Retinal pigment epithelial cell (primary cell): ENCODE measurements around the gene SFXN5.

Experiments
- DNase-seq: peaks from one replicate; pipeline ENCODE4 v3.0.0-alpha.2; 2010; ENCODE audit warnings: low read depth
- H3K4me3 ChIP-seq: 2 replicates; pipeline ENCODE4 v1.5.1; 2011; ENCODE audit warnings: mild to moderate bottlenecking, low read length, control low read depth, moderate library complexity
- TF ChIP-seq, protein P1 (sequence below): conservative IDR thresholded peaks from 2 replicates; pipeline ENCODE4 v1.5.1; 2011; ENCODE audit warnings: low read depth, low read length, control low read depth, inconsistent platforms

Gene SFXN5

DNA sequence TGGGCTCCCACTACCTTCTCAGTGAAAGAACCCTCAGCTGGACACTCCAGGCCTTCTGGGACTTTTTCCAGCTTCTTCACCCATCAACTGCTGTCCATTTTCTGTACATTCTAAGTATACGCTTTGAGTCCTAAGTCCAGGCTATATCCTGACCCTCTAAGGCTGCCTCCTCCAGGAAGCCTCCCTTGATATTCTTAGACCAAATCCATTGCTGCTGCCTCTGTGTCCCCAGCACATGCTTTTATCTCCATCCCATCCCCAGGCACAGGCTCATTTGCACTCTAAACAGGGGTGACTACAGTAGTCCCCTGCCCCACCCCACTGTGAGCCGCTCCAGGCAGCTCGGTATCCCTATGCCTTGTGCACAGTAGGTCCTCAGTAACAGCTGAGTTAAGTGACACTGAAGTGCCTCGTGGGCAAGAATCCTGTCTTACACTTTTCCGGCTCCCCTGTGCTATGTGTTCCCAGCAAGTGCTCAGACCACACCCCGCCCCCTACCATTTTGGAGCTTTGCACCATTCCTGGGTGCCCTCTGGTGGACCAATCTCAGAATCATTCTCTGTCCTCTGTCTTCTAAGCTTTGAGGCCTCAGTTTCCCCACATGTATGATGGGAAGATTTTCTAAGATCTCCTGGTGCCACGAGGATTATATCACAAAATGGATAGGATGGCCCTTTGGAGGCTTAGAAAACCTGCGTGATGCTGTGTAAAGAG lies 119.2 kb downstream of the SFXN5 start:
- DNase-seq = no peak
- TF ChIP-seq, protein P1, sequence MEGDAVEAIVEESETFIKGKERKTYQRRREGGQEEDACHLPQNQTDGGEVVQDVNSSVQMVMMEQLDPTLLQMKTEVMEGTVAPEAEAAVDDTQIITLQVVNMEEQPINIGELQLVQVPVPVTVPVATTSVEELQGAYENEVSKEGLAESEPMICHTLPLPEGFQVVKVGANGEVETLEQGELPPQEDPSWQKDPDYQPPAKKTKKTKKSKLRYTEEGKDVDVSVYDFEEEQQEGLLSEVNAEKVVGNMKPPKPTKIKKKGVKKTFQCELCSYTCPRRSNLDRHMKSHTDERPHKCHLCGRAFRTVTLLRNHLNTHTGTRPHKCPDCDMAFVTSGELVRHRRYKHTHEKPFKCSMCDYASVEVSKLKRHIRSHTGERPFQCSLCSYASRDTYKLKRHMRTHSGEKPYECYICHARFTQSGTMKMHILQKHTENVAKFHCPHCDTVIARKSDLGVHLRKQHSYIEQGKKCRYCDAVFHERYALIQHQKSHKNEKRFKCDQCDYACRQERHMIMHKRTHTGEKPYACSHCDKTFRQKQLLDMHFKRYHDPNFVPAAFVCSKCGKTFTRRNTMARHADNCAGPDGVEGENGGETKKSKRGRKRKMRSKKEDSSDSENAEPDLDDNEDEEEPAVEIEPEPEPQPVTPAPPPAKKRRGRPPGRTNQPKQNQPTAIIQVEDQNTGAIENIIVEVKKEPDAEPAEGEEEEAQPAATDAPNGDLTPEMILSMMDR = peak; percentile 5
- H3K4me3 ChIP-seq = no peak overlapping the region

DNA sequence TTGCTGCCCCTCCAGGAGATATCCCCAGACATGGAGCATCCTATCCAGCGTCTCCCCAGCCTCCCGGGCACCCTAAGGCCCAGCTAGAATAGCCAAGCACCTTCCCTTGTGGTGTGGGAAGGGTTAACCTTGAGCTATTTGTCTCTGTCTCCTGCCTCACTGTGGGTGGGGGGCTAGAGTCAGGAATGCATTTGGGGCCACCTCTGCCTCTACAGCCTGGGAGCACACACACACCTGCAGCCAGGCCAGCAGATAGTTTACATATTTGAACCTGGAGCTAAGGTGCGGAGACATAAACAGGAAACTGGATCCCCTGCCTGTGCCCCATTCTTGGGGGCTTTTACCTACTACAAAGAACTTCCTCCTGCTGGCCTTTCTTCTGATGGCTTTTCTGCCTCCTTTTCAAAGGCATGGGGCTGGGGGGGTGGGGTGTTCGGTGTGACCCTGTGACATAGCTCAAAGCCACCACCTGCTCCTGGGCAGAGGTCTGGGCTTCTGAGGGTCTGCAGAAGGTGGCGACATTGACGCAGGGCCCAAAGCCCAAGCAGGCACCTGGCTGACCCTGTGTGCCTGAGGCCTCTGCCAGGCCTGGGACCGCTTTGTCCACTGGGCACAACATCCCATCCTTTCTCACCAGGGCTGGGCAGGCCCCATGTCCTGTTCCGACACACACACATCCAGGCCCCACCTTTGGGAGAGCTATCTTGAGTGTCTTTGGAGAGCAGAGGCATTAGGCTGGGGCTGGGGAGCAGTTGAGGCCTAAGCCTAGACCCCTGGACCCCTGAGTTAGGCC lies 120.0 kb downstream of the SFXN5 start:
- TF ChIP-seq, protein P1 = no peak
- DNase-seq = no peak
- H3K4me3 ChIP-seq = no peak overlapping the region

DNA sequence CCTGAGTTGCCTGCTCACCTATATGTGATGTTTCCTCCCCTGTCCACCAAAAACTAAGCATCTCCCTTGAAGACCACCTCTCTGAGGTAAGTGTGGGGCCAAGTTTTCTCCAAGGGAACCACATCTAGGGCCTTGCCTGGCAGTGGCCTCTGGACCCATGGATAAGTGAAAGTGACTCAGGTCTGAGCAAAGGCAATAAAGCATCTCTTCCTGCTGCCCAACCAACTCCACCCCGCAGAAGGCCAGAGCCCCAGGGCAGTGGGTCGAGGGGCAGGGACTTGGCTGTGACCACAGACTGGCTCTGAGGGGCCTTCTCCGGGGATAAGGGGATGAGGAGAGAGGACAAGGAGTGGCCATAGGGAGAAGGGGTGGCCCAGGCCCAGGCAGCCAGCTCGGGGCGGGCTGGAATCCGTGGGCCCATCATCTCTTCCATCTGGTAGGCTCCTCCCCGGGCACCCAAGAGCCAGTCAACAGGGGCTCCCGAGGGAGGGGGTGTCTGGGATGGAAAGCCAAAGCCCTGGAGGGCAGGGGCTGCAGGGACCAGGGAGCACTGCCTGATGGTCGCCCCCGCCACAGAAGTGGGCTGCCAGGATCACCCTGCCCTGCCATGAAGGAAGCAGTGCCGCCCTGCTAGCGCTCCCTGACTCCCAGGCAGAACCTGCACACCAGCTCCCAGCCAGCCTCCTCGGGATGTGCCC lies 120.8 kb downstream of the SFXN5 start:
- TF ChIP-seq, protein P1 = no peak
- DNase-seq = no peak
- no peak overlapping the region for H3K4me3 ChIP-seq

DNA sequence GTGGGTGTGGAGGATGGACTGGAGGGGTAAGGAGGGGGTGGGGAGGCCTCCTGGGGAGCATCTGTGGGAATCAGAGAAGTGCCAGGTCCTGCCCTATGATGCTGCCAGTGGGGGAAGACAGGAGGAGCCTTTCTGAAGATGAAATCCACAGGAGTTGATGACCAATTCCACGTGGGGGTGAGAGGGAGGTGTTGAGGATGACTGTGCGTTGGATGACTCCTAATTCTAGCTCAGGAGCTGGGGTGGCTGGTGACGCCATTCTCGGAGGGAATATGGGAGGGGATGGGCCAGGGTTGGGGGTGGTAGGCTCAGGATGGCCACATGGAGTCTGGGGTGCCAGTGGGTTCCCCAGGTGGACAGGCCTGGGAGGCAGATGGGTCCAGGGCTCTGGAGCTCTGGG lies 121.9 kb downstream of the SFXN5 start:
- TF ChIP-seq, protein P1 = no peak
- no peak overlapping the region for H3K4me3 ChIP-seq
- no peak for DNase-seq

DNA sequence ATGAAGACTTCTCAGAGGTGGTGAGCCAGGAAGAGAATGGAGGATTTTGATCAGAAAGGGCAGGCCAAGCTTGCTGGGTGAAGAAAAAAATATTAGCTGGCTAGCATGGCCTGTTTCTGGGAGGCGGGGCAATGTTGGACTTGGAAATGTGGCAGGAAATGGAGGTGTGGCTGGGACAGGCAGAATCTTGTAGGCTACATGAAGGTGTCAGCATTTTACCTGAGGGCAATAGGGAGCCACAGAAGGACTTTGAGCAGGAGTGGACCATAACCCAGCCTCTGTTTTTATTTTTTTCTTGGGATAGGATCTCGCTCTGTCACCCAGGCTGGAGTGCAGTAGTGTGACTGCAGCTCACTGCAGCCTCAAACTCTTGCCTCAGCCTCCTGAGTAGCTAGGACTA lies 122.5 kb downstream of the SFXN5 start:
- H3K4me3 ChIP-seq = no peak overlapping the region
- TF ChIP-seq, protein P1 = no peak
- no peak for DNase-seq

DNA sequence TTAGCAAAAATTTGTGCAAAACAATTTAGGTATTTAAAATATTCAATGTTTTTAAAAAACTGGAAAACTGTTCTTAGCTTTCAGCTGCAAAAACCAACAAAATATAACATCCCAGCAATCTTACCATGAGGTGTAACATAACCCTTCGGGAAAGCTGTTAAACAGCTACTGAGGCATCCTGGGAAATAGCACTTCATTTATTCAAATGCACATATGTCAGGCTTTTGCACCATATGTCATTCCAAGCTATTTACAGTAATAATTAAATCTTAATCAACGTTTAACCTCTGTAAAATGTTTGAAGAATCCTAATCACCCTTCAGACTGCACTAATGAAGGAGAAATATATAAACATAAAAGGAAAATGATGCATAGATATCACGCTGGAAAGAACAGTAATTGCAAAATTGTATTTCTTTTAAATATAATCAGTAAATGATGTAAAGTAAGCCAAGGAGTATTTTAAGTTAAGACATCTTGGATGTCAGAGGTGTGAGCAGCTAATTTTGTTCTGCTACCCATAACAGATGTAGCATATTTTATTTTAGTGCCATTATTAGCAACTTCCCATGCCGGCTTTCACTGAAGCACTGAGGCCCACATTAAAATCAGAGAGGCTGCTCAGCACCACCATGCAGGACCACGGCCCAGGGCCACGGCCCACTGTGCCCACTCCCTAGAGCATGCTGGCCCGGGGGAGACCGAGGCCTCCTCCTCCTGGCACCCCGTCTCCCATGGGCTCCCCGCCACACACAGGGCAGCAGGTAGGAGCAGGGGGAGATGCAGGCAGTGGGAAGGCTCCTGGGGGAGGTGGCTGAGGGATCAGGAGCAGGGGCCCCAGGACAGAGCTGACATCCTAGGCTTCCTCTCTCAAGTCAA lies 123.3 kb downstream of the SFXN5 start:
- no peak overlapping the region for H3K4me3 ChIP-seq
- TF ChIP-seq, protein P1 = no peak
- DNase-seq = no peak
